ENCODE results near the gene TRAK1. TPM values are rescaled to one million over a fixed set of nuclear protein-coding genes. Genes with fewer than 3 reads are reported as not detected.

The TRAK1 gene
- total and polyA plus RNA-seq, 2 donors (not counting 1 experiment from before 2014, with no cell fraction given) = 71.3 to 129 TPM

GRCh38 chr3:42119561-42120355 is 28.6 kb downstream of the TRAK1 start:
- intact Hi-C loops (cut with micrococcal nuclease) = loop anchor here (2.0 to 5.0 kb wide), 2 partner anchors 71 to 323 kb away; no protein-coding TSS in a partner anchor
- CTCF ChIA-PET = interaction anchor here (0.6 to 7.1 kb wide), 6 partner anchors 21 to 324 kb away, joined by 3 to 58 read pairs (median 6); no protein-coding TSS in a partner anchor
- Mint-ChIP-seq H3K27ac (peak overlapping the region; percentile 59), H3K27me3 (no peaks in the 10 kb centered on the region), H3K4me1 (peaks cover 85% of the 10 kb centered on the region), H3K4me3 (no peak overlapping the region), H3K9me3 (ENCODE audit: insufficient read depth) (no peaks in the 10 kb centered on the region)
- H3K4me2 ChIP-seq (replicated peaks; ENCODE audit: low read depth, low read length, poor library complexity, severe bottlenecking) = no peak overlapping the region
- H3K79me2 ChIP-seq (ENCODE audit: control insufficient read depth, insufficient read depth, low read length) = peaks cover 100% of the 10 kb centered on the region
- TF ChIP-seq EZH2 (IDR thresholded peaks at IDR 0.05; ENCODE audit: borderline replicate concordance, insufficient read depth, low read depth, low read length, poor library complexity, severe bottlenecking) (no peak), CTCF (IDR thresholded peaks at IDR 0.05) (no peak)
- H3K4me3 ChIP-seq (ENCODE audit: control extremely low read depth in 1 of 5, extremely low read depth in 1 of 5, insufficient read depth in 1 of 5, low read depth in 2 of 5, low read length in 4 of 5) = no peak overlapping the region
- peaks cover 42 to 61% of the 10 kb centered on the region in 2 donors for H3K4me1 ChIP-seq (ENCODE audit: control insufficient read depth in 2 of 2, insufficient read depth in 2 of 2, low read length in 2 of 2)
- POLR2A ChIA-PET = no interaction called here
- no peaks in the 10 kb centered on the region for H3K9me3 ChIP-seq (ENCODE audit: control extremely low read depth in 1 of 3, control insufficient read depth in 2 of 3, insufficient read depth in 1 of 3, low read length in 2 of 3)
- H3K9ac ChIP-seq (ENCODE audit: low read length) = no peak overlapping the region
- peaks cover 69% of the 10 kb centered on the region for H4K20me1 ChIP-seq (ENCODE audit: control insufficient read depth, insufficient read depth, low read length, poor library complexity, severe bottlenecking)
- peaks cover 6 to 29% of the 10 kb centered on the region in 2 experiments for H3K36me3 ChIP-seq (replicated peaks in 1 of 2; ENCODE audit: control extremely low read depth in 1 of 2, control insufficient read depth in 1 of 2, extremely low read depth in 1 of 2, insufficient read depth in 2 of 2, low read length in 1 of 2)
- no peak for DNase-seq
- WGBS (ENCODE audit: insufficient coverage) = 78% methylated on average over 6 of the region's 7 CpGs
- peak overlapping the region in 1 of 2 donors; percentile 47 for H3K27ac ChIP-seq (ENCODE audit: low read length in 2 of 2)
- no peaks in the 10 kb centered on the region for H3K27me3 ChIP-seq (replicated peaks in 1 of 4; ENCODE audit: control extremely low read depth in 1 of 4, control insufficient read depth in 3 of 4, insufficient read depth in 4 of 4, low read length in 3 of 4)
- no peak overlapping the region for H2AFZ ChIP-seq (ENCODE audit: insufficient read depth, low read depth, low read length, poor library complexity, severe bottlenecking)
- ATAC-seq (ENCODE audit: low read depth) = no peak

GRCh38 chr3:42120866-42121265 is 29.7 kb downstream of the TRAK1 start:
- TF ChIP-seq EZH2 (IDR thresholded peaks at IDR 0.05; ENCODE audit: borderline replicate concordance, insufficient read depth, low read depth, low read length, poor library complexity, severe bottlenecking) (no peak), CTCF (IDR thresholded peaks at IDR 0.05) (no peak)
- peaks cover 35 to 50% of the 10 kb centered on the region in 2 donors for H3K4me1 ChIP-seq (ENCODE audit: control insufficient read depth in 2 of 2, insufficient read depth in 2 of 2, low read length in 2 of 2)
- Mint-ChIP-seq H3K27ac (peak overlapping the region; percentile 76), H3K4me3 (no peak overlapping the region), H3K27me3 (no peaks in the 10 kb centered on the region), H3K4me1 (peaks cover 77% of the 10 kb centered on the region), H3K9me3 (ENCODE audit: insufficient read depth) (no peaks in the 10 kb centered on the region)
- intact Hi-C loops (cut with micrococcal nuclease) = no loop called here
- H3K9ac ChIP-seq (ENCODE audit: low read length) = no peak overlapping the region
- H3K4me3 ChIP-seq (ENCODE audit: control extremely low read depth in 1 of 5, extremely low read depth in 1 of 5, insufficient read depth in 1 of 5, low read depth in 2 of 5, low read length in 4 of 5) = no peak overlapping the region
- H3K27me3 ChIP-seq (replicated peaks in 1 of 4; ENCODE audit: control extremely low read depth in 1 of 4, control insufficient read depth in 3 of 4, insufficient read depth in 4 of 4, low read length in 3 of 4) = no peaks in the 10 kb centered on the region
- no peaks in the 10 kb centered on the region for H3K9me3 ChIP-seq (ENCODE audit: control extremely low read depth in 1 of 3, control insufficient read depth in 2 of 3, insufficient read depth in 1 of 3, low read length in 2 of 3)
- peaks cover 3 to 35% of the 10 kb centered on the region in 2 experiments for H3K36me3 ChIP-seq (replicated peaks in 1 of 2; ENCODE audit: control extremely low read depth in 1 of 2, control insufficient read depth in 1 of 2, extremely low read depth in 1 of 2, insufficient read depth in 2 of 2, low read length in 1 of 2)
- CTCF ChIA-PET = interaction anchor here (4.8 to 7.1 kb wide), 2 partner anchors 22 to 70 kb away, joined by 21 to 58 read pairs; no protein-coding TSS in a partner anchor
- POLR2A ChIA-PET = no interaction called here
- DNase-seq (no peak), ATAC-seq (ENCODE audit: low read depth) (no peak)
- peaks cover 77% of the 10 kb centered on the region for H4K20me1 ChIP-seq (ENCODE audit: control insufficient read depth, insufficient read depth, low read length, poor library complexity, severe bottlenecking)
- H2AFZ ChIP-seq (ENCODE audit: insufficient read depth, low read depth, low read length, poor library complexity, severe bottlenecking) = no peak overlapping the region
- WGBS (ENCODE audit: insufficient coverage) = 96% methylated on average over 3 of the region's 3 CpGs
- H3K27ac ChIP-seq (ENCODE audit: low read length in 2 of 2) = no peak overlapping the region
- H3K79me2 ChIP-seq (ENCODE audit: control insufficient read depth, insufficient read depth, low read length) = peaks cover 96% of the 10 kb centered on the region
- H3K4me2 ChIP-seq (replicated peaks; ENCODE audit: low read depth, low read length, poor library complexity, severe bottlenecking) = no peak overlapping the region

Data from B cell (primary cell).